Raji (cell line): ENCODE measurements around the gene PKP3.
A peak's percentile ranks its signal among the peaks of the same experiment; 100 is the strongest.

Experiments
- POLR2A ChIP-seq: IDR thresholded peaks from 2 replicates; pipeline ENCODE4 v1.6.1; 2011; ENCODE audit warnings: low read depth, low read length, control low read depth; ENCODE audit not compliant: insufficient read depth

The PKP3 gene

GRCh38 chr11:360326-361280 is 33.4 kb upstream of the PKP3 start:
- TF ChIP-seq POLR2A, result no peak

DNA sequence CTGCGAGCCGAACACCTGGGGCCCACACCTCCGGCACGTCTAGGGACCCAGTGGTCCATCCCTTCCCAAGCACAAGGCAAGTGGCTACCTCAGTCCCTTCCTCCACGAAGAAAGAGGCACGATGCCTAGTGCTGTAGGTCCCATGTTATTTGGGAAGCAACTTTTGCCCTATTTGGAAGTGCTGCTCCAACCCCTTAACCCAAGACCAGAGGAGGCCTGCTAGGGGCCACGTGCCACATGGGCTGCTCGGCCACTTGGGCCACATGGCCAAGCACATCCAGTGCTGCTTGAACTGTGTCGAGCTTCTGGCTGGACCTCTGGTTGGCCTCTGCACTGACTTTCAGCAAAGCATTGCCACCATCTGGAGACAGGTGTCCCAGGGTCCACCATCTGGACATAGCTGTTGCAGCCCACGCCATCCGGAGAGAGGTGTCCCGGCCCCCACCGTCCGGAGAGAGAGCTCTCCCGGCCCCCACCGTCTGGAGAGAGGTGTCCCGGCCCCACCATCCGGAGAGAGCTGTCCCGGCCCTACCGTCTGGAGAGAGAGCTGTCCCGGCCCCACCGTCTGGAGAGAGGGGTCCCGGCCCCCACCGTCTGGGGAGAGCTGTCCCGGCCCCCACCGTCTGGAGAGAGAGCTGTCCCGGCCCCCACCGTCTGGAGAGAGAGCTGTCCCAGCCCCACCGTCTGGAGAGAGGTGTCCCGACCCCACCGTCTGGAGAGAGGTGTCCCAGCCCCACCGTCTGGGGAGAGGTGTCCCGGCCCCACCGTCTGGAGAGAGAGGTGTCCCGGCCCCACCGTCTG is 31.2 kb upstream of the PKP3 start:
- TF ChIP-seq POLR2A, result no peak

DNA sequence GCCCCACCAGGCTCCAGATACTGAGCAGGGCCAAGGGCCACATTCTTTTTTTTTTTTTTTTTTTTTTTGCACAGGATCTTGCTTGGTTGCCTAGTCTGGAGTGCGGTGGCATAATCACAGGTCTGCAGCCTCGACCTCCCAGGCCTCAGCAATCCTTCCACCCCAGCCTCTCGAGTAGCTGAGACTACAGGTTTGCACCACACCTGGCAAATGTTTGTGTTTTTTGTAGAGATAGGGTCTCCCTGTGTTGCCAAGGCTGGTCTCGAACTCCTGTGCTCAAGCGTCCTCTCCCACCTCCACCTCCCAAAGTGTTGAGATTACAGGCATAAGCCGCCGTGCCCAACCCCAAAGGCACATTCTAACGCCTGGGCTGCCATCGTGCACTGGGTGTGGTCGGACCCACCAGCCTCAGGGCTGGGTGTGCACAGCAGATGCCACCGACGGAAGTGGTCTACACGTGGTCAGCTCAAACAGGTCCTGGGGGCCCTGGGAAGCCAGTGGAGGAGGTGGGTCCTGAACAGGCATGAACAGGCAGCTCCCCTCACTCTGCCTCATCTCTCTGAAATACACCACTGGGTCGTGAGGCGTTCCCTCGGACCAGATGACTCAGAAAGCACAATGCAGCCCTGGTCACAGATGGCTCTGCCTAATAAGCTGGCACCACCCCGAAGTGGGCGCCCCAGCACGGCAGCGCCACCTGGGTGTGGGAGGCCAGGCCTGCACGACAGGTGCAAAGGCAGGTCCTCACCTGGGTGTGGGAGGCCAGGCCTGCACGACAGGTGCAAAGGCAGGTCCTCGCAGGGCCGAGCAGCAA is 29.9 kb upstream of the PKP3 start:
- peak; percentile 42; the same call in 1 of the 2 replicates for TF ChIP-seq POLR2A

DNA sequence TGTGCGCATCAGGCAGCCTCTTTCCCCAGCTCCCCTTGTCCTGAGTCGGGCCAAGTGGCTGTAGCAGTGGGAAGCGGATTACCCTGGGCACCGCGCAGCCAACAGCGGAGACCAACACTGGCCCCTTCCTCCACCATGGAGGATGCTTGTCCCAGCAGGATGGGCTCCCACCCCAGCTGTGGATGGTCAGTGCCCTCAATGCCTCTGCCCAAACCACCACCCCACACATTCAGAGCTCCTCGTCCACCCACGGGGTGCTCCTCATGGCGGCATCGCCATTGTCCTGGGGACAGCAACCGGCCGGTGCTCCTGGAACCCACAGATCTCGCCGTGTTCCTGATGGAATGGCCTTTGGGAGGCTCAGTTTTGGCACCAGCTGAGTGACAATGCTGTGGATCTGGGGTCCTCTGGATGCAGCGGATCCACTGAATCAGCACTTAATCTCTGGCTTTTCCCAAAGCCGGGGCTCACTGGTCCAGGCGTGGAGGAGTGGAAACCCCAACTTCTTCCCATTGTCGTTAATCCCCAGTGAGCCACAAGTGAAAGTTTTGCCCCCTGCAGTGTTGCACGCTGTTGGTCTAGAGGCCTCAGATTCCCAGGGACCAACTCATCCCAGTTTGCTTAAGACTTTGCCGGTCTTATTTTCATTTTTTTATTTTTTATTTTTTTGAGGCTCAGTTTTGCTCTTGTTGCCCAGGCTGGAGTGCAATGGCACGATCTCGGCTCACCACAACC is 28.9 kb upstream of the PKP3 start:
- no peak for TF ChIP-seq POLR2A

- TF ChIP-seq POLR2A, result no peak
Observed at GRCh38 chr11:365831-366230, 28.2 kb upstream of the PKP3 start.

GRCh38 chr11:367956-368413 is 26.0 kb upstream of the PKP3 start:
- no peak for TF ChIP-seq POLR2A

GRCh38 chr11:368414-369335 is 25.3 kb upstream of the PKP3 start:
- TF ChIP-seq POLR2A, result no peak

DNA sequence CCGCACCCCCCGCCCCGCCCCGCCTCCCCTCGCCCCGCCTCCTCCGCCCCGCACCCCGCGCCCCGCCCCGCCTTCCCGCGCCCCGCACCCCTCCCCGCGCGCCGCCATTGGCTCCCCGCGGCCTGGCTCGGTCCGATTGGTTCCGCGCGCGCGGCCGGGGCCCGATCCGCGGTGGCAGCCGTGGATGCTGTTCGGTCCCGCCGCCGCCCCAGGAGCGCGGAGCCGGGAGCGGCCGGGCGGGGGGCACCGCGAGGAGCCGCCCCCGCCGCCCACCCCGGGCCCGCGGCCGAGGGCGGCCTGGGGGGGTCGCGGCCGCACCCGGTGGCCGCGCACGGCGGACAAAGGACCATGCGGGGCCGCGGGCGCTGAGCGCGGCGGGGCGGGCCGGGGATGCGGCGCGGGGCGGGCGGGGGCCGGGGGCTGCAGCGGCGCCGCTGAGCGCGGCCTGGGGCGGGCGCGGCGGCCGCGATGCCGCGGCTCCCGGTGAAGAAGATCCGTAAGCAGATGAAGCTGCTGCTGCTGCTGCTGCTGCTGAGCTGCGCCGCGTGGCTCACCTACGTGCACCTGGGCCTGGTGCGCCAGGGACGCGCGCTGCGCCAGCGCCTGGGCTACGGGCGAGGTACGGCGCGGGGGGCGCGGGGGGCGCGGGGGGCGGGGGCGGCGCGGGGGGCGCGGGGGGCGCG is 24.5 kb upstream of the PKP3 start, which contains the start of gene B4GALNT4:
TSS of gene B4GALNT4 (plus strand) at position 164 of the 683 bp plus-strand sequence. CDS start at position 469, 305 bp downstream.
- TF ChIP-seq POLR2A, result no peak

DNA sequence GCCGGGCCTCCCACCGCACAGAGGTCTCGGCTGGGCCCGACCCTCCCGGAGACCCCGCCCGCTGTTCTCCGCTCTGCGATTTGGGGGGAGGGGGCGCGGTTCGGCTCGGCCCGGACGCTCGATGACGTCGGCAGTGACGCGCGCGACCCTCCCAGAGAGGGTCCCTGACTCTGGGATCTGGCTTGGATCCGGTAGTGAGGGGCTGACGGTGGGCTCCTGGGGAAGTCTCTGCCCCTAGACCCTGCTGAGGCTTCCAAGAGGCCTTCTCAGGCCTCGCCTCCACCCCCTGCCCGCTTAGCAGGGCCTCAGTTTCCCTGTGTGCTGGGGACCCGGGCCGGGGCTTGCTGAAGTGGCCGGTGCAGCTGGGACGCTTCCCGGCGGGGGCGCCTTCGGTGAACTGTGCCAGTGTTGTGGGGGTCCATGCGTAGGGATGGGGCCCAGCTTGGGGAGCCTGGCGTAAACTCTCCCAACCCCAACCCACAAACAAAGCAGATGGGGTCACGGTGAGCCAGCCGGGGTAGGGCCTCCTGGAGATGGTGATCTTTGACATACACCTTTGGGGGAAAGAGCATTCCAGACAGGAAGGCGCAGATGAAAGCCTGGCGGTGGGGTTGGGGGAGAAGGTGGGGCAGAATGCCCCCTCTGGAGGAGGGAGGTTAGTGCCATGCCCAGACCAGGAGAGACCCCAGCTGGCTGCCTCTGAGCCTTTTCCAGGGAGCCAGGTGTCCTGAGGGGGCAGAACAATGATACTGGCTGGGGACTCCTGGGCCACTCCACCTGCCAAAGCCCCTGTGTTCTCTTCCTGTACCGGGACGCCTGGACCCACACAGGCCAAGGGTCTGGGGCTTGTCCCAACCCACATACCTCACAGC is 23.7 kb upstream of the PKP3 start:
- TF ChIP-seq POLR2A, result no peak

- no peak for TF ChIP-seq POLR2A
Observed at GRCh38 chr11:371051-371450, 23.0 kb upstream of the PKP3 start.

DNA sequence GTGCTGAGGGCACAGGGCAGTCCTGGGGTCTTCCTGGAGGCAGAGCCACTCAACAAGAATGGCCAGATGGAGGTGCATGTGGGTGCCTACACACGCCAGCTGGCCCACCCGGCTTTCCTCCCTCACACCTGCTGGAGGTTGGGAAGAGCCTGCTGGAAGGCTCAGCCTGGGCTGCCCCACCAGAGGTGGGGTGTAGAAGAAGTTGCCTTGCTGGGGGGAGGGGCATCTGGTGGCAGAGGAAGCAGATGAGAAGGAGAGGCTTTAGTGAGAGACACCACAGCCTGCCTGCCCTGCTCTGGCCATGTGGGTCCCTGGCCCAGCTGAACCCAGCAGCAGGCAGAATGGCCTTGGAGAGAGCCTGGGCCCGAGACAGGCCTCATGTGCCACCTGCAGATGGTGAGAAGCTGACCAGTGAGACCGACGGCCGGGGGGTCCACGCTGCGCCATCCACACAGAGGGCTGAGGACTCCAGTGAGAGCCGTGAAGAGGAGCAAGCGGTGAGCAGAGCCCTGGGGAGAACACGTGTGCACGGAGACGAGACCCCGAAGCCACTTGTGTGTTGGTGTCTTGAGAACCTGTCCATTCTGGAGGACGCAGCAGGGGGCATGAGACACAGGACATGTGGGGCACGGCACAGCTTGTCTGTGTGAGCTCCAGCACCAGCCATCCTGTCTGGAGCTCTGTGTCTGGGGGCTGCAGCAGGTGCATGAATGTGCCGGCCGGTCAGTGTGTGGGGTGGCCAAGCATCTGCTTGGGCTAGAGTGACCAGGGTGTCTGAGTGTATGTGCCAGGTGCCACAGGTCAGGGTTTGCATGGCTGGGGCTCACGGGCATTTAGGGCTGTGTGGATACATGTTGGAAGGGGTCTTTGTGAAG is 22.1 kb upstream of the PKP3 start:
- no peak for TF ChIP-seq POLR2A
